IMR-90 (cell line): ENCODE results near the gene GNAS. TPM values are rescaled to one million over a fixed set of nuclear protein-coding genes. Genes with fewer than 3 reads are reported as not detected.

Experiments used
- ATAC-seq: fragments of 200-7000 bp; cut with Tn5 transposase; 2 replicates; pipeline ENCODE4 v1.9.1; 2020; ENCODE audit warnings: low read depth, mild to moderate bottlenecking, moderate library complexity
- BruUV-seq: library from RNA; stranded (reverse); fragments of 400-500 nt; replicated peaks from 2 replicates; lab custom pipeline; 2021; lab: Mats Ljungman, UMichigan
- CTCF ChIA-PET: fragments of 300-600 bp; formaldehyde crosslinking; extraction: SDS; loops from one replicate; lab custom pipeline; 2021; ENCODE audit warnings: antibody characterized with exemption; lab: Yijun Ruan, JAX
- POLR2A ChIA-PET: fragments of 300-600 bp; sonication (Branson Sonifier 250); formaldehyde crosslinking; loops from one replicate; lab custom pipeline; 2022; ENCODE audit warnings: antibody characterized with exemption; ENCODE audit not compliant: unreplicated experiment; lab: Charles Lee
- DNase-seq: peaks from one replicate; pipeline ENCODE4 v3.0.0; 2013
- H2AFZ ChIP-seq: replicated peaks from 2 replicates; pipeline ENCODE3; 2013; ENCODE audit warnings: low read length, mild to moderate bottlenecking; ENCODE audit not compliant: poor library complexity
- H2AK5ac ChIP-seq: 2 replicates; pipeline ENCODE4 v1.6.1; 2013; ENCODE audit warnings: low read depth, low read length, inconsistent platforms
- H2AK9ac ChIP-seq: replicated peaks from 2 replicates; pipeline ENCODE3; 2013; ENCODE audit warnings: mild to moderate bottlenecking, low read depth, low read length, moderate library complexity; ENCODE audit not compliant: poor library complexity
- H2BK120ac ChIP-seq: 2 replicates; pipeline ENCODE4 v1.6.1; 2013; ENCODE audit warnings: low read depth, low read length, inconsistent platforms
- H2BK15ac ChIP-seq: 3 replicates; pipeline ENCODE4 v1.6.1; 2013; ENCODE audit warnings: low read depth, low read length, inconsistent platforms
- H2BK20ac ChIP-seq: 2 replicates; pipeline ENCODE4 v1.6.1; 2013; ENCODE audit warnings: low read depth, mild to moderate bottlenecking, inconsistent platforms, low read length, moderate library complexity
- H2BK5ac ChIP-seq: 2 replicates; pipeline ENCODE4 v1.6.1; 2013; ENCODE audit warnings: mild to moderate bottlenecking, low read depth, low read length, inconsistent platforms; ENCODE audit not compliant: poor library complexity, severe bottlenecking
- H3K14ac ChIP-seq: replicated peaks from 2 replicates; pipeline ENCODE4 v1.6.1; 2013; ENCODE audit warnings: low read depth, low read length, inconsistent platforms
- H3K18ac ChIP-seq: 2 replicates; pipeline ENCODE4 v1.6.1; 2013; ENCODE audit warnings: low read depth, low read length, control low read depth
- H3K23ac ChIP-seq: 2 replicates; pipeline ENCODE4 v1.6.1; 2013; ENCODE audit warnings: low read depth, low read length, inconsistent platforms
- H3K27ac ChIP-seq: 2 replicates; pipeline ENCODE4 v1.5.1; 2013; ENCODE audit warnings: mild to moderate bottlenecking, control low read depth, low read length; ENCODE audit not compliant: insufficient read depth
- H3K27me3 ChIP-seq: 2 replicates; pipeline ENCODE4 v1.6.1; 2013; ENCODE audit warnings: low read length; ENCODE audit not compliant: control insufficient read depth, insufficient read depth
- H3K36me3 ChIP-seq: 2 replicates; pipeline ENCODE4 v1.6.1; 2013; ENCODE audit warnings: low read length, mixed read lengths; ENCODE audit not compliant: control insufficient read depth, insufficient read depth
- H3K4ac ChIP-seq: 2 replicates; pipeline ENCODE4 v1.6.1; 2013; ENCODE audit warnings: low read depth, low read length, inconsistent platforms
- H3K4me1 ChIP-seq: 2 replicates; pipeline ENCODE4 v1.6.1; 2013; ENCODE audit warnings: low read length, mixed read lengths; ENCODE audit not compliant: control insufficient read depth, insufficient read depth
- H3K4me2 ChIP-seq: 2 replicates; pipeline ENCODE4 v1.6.1; 2013; ENCODE audit warnings: low read depth, mild to moderate bottlenecking, control low read depth, low read length, moderate library complexity
- H3K4me3 ChIP-seq: 2 replicates; pipeline ENCODE4 v1.5.1; 2013; ENCODE audit warnings: low read depth, mild to moderate bottlenecking, control low read depth, low read length, moderate library complexity; ENCODE audit not compliant: insufficient read depth
- H3K56ac ChIP-seq: 2 replicates; pipeline ENCODE4 v1.6.1; 2013; ENCODE audit warnings: low read length, inconsistent platforms; ENCODE audit not compliant: insufficient read depth; ENCODE audit errors: extremely low read depth
- H3K79me1 ChIP-seq, 2 experiments: 2 replicates each; pipeline ENCODE4 v1.6.1; 2013; ENCODE audit warnings: low read length in 2 of 2, inconsistent platforms in 1 of 2, low read depth in 1 of 2
- H3K9ac ChIP-seq: 2 replicates; pipeline ENCODE4 v1.6.1; 2013; ENCODE audit warnings: low read depth, low read length, control low read depth
- H3K9me1 ChIP-seq: 2 replicates; pipeline ENCODE4 v1.6.1; 2013; ENCODE audit warnings: low read length, inconsistent platforms; ENCODE audit not compliant: insufficient read depth
- H3K9me3 ChIP-seq: 2 replicates; pipeline ENCODE4 v1.6.1; 2013; ENCODE audit warnings: low read length; ENCODE audit not compliant: control insufficient read depth, insufficient read depth
- H4K20me1 ChIP-seq: 2 replicates; pipeline ENCODE4 v1.6.1; 2013; ENCODE audit warnings: low read length, inconsistent platforms; ENCODE audit not compliant: insufficient read depth
- H4K5ac ChIP-seq: 2 replicates; pipeline ENCODE4 v1.6.1; 2013; ENCODE audit warnings: mild to moderate bottlenecking, low read depth, low read length, control low read depth
- H4K8ac ChIP-seq, 2 experiments: 2 replicates each; pipeline ENCODE4 v1.6.1; 2013; ENCODE audit warnings: low read depth in 2 of 2, low read length in 2 of 2, control low read depth in 1 of 2, inconsistent platforms in 1 of 2
- H4K91ac ChIP-seq: 2 replicates; pipeline ENCODE4 v1.6.1; 2013; ENCODE audit warnings: low read depth, low read length, inconsistent platforms; ENCODE audit not compliant: insufficient read depth
- RCOR1 ChIP-seq: IDR thresholded peaks from 2 replicates; pipeline ENCODE4 v1.6.1; 2012; ENCODE audit warnings: mild to moderate bottlenecking, low read length, improper control_type of control experiment; ENCODE audit not compliant: insufficient replicate concordance
- WGBS, 2 experiments: methylation state at CpG; one replicate each; pipeline versions ENCODE4 v1.1.5 to v1.1.7; 2013; ENCODE audit warnings: missing lambda C conversion rate in 2 of 2; ENCODE audit not compliant: insufficient read length in 1 of 2; ENCODE audit errors: extremely low coverage in 2 of 2; 5-methylcytosine and 5-hydroxymethylcytosine counted together
- dilution Hi-C: fragments of 300-500 bp; cut with HindIII; formaldehyde crosslinking; loops from one replicate; pipeline ENCODE4 v1.14.3; 2018; ENCODE audit warnings: low sequenced_read_pairs; ENCODE audit not compliant: unreplicated experiment
- in situ Hi-C: fragments of 300-500 bp; cut with MboI; formaldehyde crosslinking; loops from 3 replicates; pipeline ENCODE4 v1.14.3; 2019; ENCODE audit warnings: low sequenced_read_pairs, inconsistent platforms, mixed read lengths
- intact Hi-C: fragments of 100-400 bp; cut with micrococcal nuclease; formaldehyde crosslinking; loops from 2 replicates; pipeline ENCODE4 v1.10.0; 2022
- polyA plus RNA-seq, 3 experiments: library from polyadenylated mRNA; depleted of rRNA; stranded (reverse); fragments of >200 nt; gene quantifications; 2 replicates each; pipeline ENCODE4 v1.2.3, GENCODE V29; 2012; ENCODE audit warnings: low replicate concordance in 1 of 3
- total RNA-seq: library from RNA; depleted of rRNA; stranded (reverse); fragments of >200 nt; gene quantifications from 2 replicates; pipeline ENCODE4 v1.2.3, GENCODE V29; 2012

GNAS gene
- total and polyA plus RNA-seq, 2 of the 4 experiments (the other 2 are of a cell fraction) = 397 to 1,356 TPM

- H3K9ac ChIP-seq = no peak overlapping the region
- dilution Hi-C loops = no loop called here
- H4K20me1 ChIP-seq = no peaks in the 10 kb centered on the region
- H3K27ac ChIP-seq = no peak overlapping the region
- peaks cover 48% of the 10 kb centered on the region for H3K27me3 ChIP-seq
- H3K4me1 ChIP-seq = no peaks in the 10 kb centered on the region; the same call in 1 of the 2 replicates
- ChIA-PET CTCF (interaction anchor here (1.1 to 1.5 kb wide), 2 partner anchors 9 to 356 kb away, joined by 3 to 4 read pairs; no protein-coding TSS in a partner anchor), POLR2A (interaction anchor here (0.6 kb wide), 1 partner anchor 20 kb away, joined by 10 read pairs; no protein-coding TSS in a partner anchor)
- H4K8ac ChIP-seq = no peak overlapping the region
- no peak overlapping the region for H3K4me3 ChIP-seq
- no peak overlapping the region for H2BK120ac ChIP-seq
- H3K23ac ChIP-seq = no peak overlapping the region
- H2AK5ac ChIP-seq = no peak overlapping the region
- H3K36me3 ChIP-seq = peaks cover 7% of the 10 kb centered on the region; the same call in 1 of the 2 replicates
- no peak overlapping the region for H3K56ac ChIP-seq
- no peak overlapping the region for H3K4me2 ChIP-seq
- in situ Hi-C loops = no loop called here
- H2AK9ac ChIP-seq = no peak overlapping the region
- no TSS peak for BruUV-seq
- no peak for TF ChIP-seq RCOR1
- H3K4ac ChIP-seq = no peak overlapping the region
- H2BK20ac ChIP-seq = no peak overlapping the region
- H4K5ac ChIP-seq = no peak overlapping the region
- H3K9me1 ChIP-seq = no peaks in the 10 kb centered on the region; the same call in 1 of the 2 replicates
- intact Hi-C loops = loop anchor here (10.0 kb wide), 1 partner anchor 603 kb away; no protein-coding TSS in a partner anchor
- H2AFZ ChIP-seq = no peak overlapping the region
- H2BK5ac ChIP-seq = no peak overlapping the region
- H3K9me3 ChIP-seq = no peaks in the 10 kb centered on the region
- DNase-seq (no peak), ATAC-seq (no peak)
- no peak overlapping the region for H2BK15ac ChIP-seq
- no peak overlapping the region for H3K18ac ChIP-seq
- 83% methylated on average over 1 of the region's 4 CpGs; no CpG with 5 or more reads in 1 of the 2 experiments for WGBS, 2 experiments
- no peak overlapping the region for H4K91ac ChIP-seq
- H3K79me1 ChIP-seq = no peaks in the 10 kb centered on the region
- H3K14ac ChIP-seq = no peak overlapping the region
These were observed 14.3 kb upstream of the GNAS start for GRCh38 chr20:58838174-58838573.
